H1 (cell line): ENCODE results near the gene NDUFAF8.

Experiments
- EP300 ChIP-seq, 2 experiments: IDR thresholded peaks; 1 replicate in 1 of 2; 2 replicates in 1 of 2; pipeline ENCODE4 v1.6.1; 2011 to 2012; ENCODE audit warnings: low read depth in 2 of 2, low read length in 2 of 2, mild to moderate bottlenecking in 2 of 2, borderline replicate concordance in 1 of 2, inconsistent platforms in 1 of 2, moderate library complexity in 1 of 2
- GTF2F1 ChIP-seq: IDR thresholded peaks from 2 replicates; pipeline ENCODE4 v1.6.1; 2012; ENCODE audit warnings: low read depth, low read length, improper control_type of control experiment, borderline replicate concordance
- RAD21 ChIP-seq, 2 experiments: IDR thresholded peaks in 1 of 2; conservative IDR thresholded peaks in 1 of 2; 2 replicates each; pipeline ENCODE4 v1.6.1; 2011; ENCODE audit warnings: low read depth in 2 of 2, low read length in 2 of 2, improper control_type of control experiment in 1 of 2, inconsistent platforms in 1 of 2, mild to moderate bottlenecking in 1 of 2, moderate library complexity in 1 of 2
- SRF ChIP-seq: IDR thresholded peaks from 2 replicates; pipeline ENCODE4 v1.6.1; 2011; ENCODE audit warnings: mild to moderate bottlenecking, low read depth, low read length, moderate library complexity
- TAF1 ChIP-seq: IDR thresholded peaks from 2 replicates; pipeline ENCODE4 v1.6.1; 2011; ENCODE audit warnings: mild to moderate bottlenecking, low read depth, low read length
- YY1 ChIP-seq: IDR thresholded peaks from 2 replicates; pipeline ENCODE4 v1.6.1; 2011; ENCODE audit warnings: low read depth, mild to moderate bottlenecking, low read length
- TF ChIP-seq, protein P1 (sequence below), 3 experiments: IDR thresholded peaks; 1 replicate in 2 of 3; 2 replicates in 1 of 3; pipeline versions ENCODE4 v1.5.1 to v1.6.1; 2011; ENCODE audit warnings: low read length in 3 of 3, mild to moderate bottlenecking in 3 of 3, inconsistent platforms in 2 of 3, low read depth in 1 of 3, moderate library complexity in 1 of 3; ENCODE audit not compliant: insufficient read depth in 1 of 3; ENCODE audit errors: control extremely low read depth in 1 of 3

DNA sequence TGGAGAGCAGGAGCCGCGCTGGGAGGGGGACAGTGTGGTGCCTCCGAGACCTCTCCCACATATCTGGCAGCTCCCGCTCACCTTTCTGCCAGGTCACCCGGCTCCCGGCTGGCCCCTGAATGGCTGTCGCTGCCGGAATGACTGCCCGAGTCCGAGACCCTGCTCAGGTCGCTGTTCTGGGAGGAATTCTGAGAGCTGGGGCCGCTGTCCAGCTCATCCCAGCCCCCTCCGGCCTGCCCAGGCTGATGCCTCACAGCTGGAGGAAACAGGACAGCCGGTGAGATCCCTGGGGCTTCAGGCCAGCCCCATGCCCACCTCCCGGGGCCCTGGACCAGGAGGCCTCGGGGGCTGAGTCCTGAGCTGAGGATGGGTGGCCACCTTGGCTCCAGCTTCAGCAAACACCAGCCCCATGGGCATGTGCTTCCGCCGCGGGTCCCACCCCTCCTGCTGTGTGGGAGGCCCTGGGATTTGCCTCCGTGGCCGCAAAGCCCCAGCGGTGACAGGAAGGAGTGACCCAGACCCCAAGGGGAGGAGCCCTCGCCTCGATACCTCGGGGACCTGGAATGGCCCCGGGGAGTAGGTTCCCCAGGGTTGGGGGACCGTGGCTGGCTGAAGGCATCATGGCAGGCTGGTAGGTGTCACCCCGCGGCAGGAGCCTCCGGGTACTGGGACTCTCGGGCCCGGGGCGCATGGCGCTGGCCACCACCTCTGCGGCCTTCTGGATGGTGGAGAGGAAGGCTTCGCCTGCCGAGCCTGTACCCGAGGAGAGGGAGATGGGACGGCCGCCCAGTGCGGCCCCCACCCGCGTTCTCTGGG is 7.1 kb upstream of the NDUFAF8 start:
- TF ChIP-seq GTF2F1: no peak
- no peak for TF ChIP-seq TAF1
- TF ChIP-seq YY1: no peak
- TF ChIP-seq, protein P1, sequence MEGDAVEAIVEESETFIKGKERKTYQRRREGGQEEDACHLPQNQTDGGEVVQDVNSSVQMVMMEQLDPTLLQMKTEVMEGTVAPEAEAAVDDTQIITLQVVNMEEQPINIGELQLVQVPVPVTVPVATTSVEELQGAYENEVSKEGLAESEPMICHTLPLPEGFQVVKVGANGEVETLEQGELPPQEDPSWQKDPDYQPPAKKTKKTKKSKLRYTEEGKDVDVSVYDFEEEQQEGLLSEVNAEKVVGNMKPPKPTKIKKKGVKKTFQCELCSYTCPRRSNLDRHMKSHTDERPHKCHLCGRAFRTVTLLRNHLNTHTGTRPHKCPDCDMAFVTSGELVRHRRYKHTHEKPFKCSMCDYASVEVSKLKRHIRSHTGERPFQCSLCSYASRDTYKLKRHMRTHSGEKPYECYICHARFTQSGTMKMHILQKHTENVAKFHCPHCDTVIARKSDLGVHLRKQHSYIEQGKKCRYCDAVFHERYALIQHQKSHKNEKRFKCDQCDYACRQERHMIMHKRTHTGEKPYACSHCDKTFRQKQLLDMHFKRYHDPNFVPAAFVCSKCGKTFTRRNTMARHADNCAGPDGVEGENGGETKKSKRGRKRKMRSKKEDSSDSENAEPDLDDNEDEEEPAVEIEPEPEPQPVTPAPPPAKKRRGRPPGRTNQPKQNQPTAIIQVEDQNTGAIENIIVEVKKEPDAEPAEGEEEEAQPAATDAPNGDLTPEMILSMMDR (IDR thresholded peaks at IDR 0.05; ENCODE audit: control extremely low read depth in 1 of 3, insufficient read depth in 1 of 3, low read depth in 1 of 3, low read length in 3 of 3): no peak
- no peak for TF ChIP-seq RAD21 (IDR thresholded peaks at IDR 0.05 in 1 of 2, conservative IDR thresholded peaks at IDR 0.05 in 1 of 2; ENCODE audit: low read depth in 2 of 2, low read length in 2 of 2)
- no peak for TF ChIP-seq SRF
- TF ChIP-seq EP300 (IDR thresholded peaks at IDR 0.05; ENCODE audit: borderline replicate concordance in 1 of 2, low read depth in 2 of 2, low read length in 2 of 2): no peak
